ENCODE measurements around the gene RPS5. TPM values are rescaled to one million over a fixed set of nuclear protein-coding genes. Genes with fewer than 3 reads are reported as not detected.

Gene RPS5
- total and polyA plus RNA-seq, 9 of the 15 experiments (the other 6 are each of a cell fraction or from before 2014, with no cell fraction given) = 1,228 to 3,570 (median 2,484) TPM

DNA sequence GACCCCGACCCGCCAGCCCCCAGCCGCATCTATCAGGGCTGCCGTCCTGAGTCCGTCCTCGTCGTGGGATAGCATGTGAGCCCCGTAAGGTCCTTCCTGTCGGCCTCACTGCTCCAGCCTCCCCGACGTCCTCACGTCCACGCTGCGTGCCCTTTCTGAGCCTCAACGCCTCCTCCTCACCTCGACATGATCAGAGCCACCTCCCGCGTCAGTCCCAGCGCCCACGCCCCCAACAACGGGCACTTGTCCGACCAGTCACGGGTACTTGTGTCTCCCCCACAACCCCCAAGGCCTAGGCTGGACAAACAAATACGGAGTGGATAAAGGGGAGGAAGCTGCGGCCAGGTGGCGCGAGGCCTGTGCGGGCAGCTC is 25.2 kb upstream of the RPS5 start (continued):
- TF ChIP-seq ARID1B (IDR thresholded peaks at IDR 0.05) (peak; percentile 41; the same call in 1 of the 2 replicates), ZNF76 (CRISPR knock-in tag; IDR thresholded peaks at IDR 0.05; ENCODE audit: borderline replicate concordance) (no peak), HLTF (IDR thresholded peaks at IDR 0.05) (no peak), SOX6 (IDR thresholded peaks at IDR 0.05) (no peak), PRPF4 (IDR thresholded peaks at IDR 0.05; ENCODE audit: insufficient read depth, low read depth, low read length, poor library complexity, severe bottlenecking) (no peak), POLR2AphosphoS2 (IDR thresholded peaks at IDR 0.05; ENCODE audit: low read length) (no peak), PTTG1 (tag; IDR thresholded peaks at IDR 0.05; ENCODE audit: low read depth) (no peak), THRAP3 (IDR thresholded peaks at IDR 0.05; ENCODE audit: borderline replicate concordance) (peak; percentile 63; the same call in 1 of the 2 replicates), ZNF124 (CRISPR knock-in tag; IDR thresholded peaks at IDR 0.05) (no peak), SRSF3 (IDR thresholded peaks at IDR 0.05; ENCODE audit: insufficient read depth, low read length) (0 out of 2 replicates have a peak, but pooled peaks have one; percentile 68), PHF8 (IDR thresholded peaks at IDR 0.05; ENCODE audit: borderline replicate concordance, low read length) (no peak), NFIC (IDR thresholded peaks at IDR 0.05) (peak; percentile 84), KAT7 (CRISPR knock-in tag; IDR thresholded peaks at IDR 0.05; ENCODE audit: borderline replicate concordance) (peak; percentile 99), CBFB (CRISPR knock-in tag; IDR thresholded peaks at IDR 0.05) (no peak), MCM5 (IDR thresholded peaks at IDR 0.05; ENCODE audit: low read depth) (no peak), ZBTB1 (CRISPR knock-in tag; IDR thresholded peaks at IDR 0.05; ENCODE audit: borderline replicate concordance, low read depth) (peak; percentile 61; the same call in 1 of the 2 replicates), HIVEP1 (CRISPR knock-in tag; IDR thresholded peaks at IDR 0.05) (no peak)
- TF ChIP-seq, protein P1, sequence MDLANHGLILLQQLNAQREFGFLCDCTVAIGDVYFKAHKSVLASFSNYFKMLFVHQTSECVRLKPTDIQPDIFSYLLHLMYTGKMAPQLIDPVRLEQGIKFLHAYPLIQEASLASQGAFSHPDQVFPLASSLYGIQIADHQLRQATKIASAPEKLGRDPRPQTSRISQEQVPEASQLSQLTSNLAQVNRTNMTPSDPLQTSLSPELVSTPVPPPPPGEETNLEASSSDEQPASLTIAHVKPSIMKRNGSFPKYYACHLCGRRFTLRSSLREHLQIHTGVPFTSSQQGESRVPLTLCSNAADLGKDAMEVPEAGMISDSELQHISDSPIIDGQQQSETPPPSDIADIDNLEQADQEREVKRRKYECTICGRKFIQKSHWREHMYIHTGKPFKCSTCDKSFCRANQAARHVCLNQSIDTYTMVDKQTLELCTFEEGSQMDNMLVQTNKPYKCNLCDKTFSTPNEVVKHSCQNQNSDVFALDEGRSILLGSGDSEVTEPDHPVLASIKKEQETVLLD (IDR thresholded peaks at IDR 0.05) = peak; percentile 67; the same call in 1 of the 2 replicates
- TF ChIP-seq, protein P2, sequence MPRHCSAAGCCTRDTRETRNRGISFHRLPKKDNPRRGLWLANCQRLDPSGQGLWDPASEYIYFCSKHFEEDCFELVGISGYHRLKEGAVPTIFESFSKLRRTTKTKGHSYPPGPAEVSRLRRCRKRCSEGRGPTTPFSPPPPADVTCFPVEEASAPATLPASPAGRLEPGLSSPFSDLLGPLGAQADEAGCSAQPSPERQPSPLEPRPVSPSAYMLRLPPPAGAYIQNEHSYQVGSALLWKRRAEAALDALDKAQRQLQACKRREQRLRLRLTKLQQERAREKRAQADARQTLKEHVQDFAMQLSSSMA (CRISPR knock-in tag; IDR thresholded peaks at IDR 0.05) = no peak
- TF ChIP-seq, protein P3, sequence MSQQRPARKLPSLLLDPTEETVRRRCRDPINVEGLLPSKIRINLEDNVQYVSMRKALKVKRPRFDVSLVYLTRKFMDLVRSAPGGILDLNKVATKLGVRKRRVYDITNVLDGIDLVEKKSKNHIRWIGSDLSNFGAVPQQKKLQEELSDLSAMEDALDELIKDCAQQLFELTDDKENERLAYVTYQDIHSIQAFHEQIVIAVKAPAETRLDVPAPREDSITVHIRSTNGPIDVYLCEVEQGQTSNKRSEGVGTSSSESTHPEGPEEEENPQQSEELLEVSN (IDR thresholded peaks at IDR 0.05; ENCODE audit: borderline replicate concordance in 1 of 2, extremely low read depth in 1 of 2, insufficient read depth in 1 of 2, insufficient read length in 1 of 2, low read depth in 1 of 2, low read length in 1 of 2, poor library complexity in 1 of 2, severe bottlenecking in 1 of 2) = peak; percentile 42 to 56
- TF ChIP-seq, protein P4, sequence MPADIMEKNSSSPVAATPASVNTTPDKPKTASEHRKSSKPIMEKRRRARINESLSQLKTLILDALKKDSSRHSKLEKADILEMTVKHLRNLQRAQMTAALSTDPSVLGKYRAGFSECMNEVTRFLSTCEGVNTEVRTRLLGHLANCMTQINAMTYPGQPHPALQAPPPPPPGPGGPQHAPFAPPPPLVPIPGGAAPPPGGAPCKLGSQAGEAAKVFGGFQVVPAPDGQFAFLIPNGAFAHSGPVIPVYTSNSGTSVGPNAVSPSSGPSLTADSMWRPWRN (IDR thresholded peaks at IDR 0.05; ENCODE audit: low read depth) = no peak
- TF ChIP-seq, protein P5, sequence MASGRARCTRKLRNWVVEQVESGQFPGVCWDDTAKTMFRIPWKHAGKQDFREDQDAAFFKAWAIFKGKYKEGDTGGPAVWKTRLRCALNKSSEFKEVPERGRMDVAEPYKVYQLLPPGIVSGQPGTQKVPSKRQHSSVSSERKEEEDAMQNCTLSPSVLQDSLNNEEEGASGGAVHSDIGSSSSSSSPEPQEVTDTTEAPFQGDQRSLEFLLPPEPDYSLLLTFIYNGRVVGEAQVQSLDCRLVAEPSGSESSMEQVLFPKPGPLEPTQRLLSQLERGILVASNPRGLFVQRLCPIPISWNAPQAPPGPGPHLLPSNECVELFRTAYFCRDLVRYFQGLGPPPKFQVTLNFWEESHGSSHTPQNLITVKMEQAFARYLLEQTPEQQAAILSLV (tag; IDR thresholded peaks at IDR 0.05) = no peak
- TF ChIP-seq, protein P6, sequence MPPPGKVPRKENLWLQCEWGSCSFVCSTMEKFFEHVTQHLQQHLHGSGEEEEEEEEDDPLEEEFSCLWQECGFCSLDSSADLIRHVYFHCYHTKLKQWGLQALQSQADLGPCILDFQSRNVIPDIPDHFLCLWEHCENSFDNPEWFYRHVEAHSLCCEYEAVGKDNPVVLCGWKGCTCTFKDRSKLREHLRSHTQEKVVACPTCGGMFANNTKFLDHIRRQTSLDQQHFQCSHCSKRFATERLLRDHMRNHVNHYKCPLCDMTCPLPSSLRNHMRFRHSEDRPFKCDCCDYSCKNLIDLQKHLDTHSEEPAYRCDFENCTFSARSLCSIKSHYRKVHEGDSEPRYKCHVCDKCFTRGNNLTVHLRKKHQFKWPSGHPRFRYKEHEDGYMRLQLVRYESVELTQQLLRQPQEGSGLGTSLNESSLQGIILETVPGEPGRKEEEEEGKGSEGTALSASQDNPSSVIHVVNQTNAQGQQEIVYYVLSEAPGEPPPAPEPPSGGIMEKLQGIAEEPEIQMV (tag; conservative IDR thresholded peaks at IDR 0.05; ENCODE audit: low read depth) = no peak
